Measurements from ENCODE around the gene ZNF784. TPM values are rescaled to one million over a fixed set of nuclear protein-coding genes. Genes with fewer than 3 reads are reported as not detected.

The ZNF784 gene
- total and polyA plus RNA-seq, 9 of the 15 experiments (the other 6 are each of a cell fraction or from before 2014, with no cell fraction given) = 0.14 to 6.1 (median 2.1) TPM

GRCh38 chr19:55609326-55609725 is 15.0 kb downstream of the ZNF784 start (continued):
- no peak for TF ChIP-seq PYGO2 (tag; IDR thresholded peaks at IDR 0.05)
- TF ChIP-seq, protein P1, sequence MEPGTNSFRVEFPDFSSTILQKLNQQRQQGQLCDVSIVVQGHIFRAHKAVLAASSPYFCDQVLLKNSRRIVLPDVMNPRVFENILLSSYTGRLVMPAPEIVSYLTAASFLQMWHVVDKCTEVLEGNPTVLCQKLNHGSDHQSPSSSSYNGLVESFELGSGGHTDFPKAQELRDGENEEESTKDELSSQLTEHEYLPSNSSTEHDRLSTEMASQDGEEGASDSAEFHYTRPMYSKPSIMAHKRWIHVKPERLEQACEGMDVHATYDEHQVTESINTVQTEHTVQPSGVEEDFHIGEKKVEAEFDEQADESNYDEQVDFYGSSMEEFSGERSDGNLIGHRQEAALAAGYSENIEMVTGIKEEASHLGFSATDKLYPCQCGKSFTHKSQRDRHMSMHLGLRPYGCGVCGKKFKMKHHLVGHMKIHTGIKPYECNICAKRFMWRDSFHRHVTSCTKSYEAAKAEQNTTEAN (CRISPR knock-in tag; IDR thresholded peaks at IDR 0.05) = no peak
- no peak for TF ChIP-seq ZNF263 (CRISPR knock-in tag; IDR thresholded peaks at IDR 0.05; ENCODE audit: borderline replicate concordance)
- TF ChIP-seq, protein P2, sequence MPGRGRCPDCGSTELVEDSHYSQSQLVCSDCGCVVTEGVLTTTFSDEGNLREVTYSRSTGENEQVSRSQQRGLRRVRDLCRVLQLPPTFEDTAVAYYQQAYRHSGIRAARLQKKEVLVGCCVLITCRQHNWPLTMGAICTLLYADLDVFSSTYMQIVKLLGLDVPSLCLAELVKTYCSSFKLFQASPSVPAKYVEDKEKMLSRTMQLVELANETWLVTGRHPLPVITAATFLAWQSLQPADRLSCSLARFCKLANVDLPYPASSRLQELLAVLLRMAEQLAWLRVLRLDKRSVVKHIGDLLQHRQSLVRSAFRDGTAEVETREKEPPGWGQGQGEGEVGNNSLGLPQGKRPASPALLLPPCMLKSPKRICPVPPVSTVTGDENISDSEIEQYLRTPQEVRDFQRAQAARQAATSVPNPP (IDR thresholded peaks at IDR 0.05; ENCODE audit: borderline replicate concordance, insufficient read depth, insufficient read length) = no peak

GRCh38 chr19:55606817-55607216 is 17.5 kb downstream of the ZNF784 start:
- Histone ChIP-seq H4K20me1 (replicated peaks; ENCODE audit: control insufficient read depth, insufficient read depth, low read length) (no peaks in the 10 kb centered on the region), H3K9me1 (ENCODE audit: control insufficient read depth, insufficient read depth, low read length) (no peaks in the 10 kb centered on the region), H3K27ac (ENCODE audit: extremely low read depth, low read depth, low read length) (peak overlapping the region; percentile 87), H3K4me3 (peak overlapping the region; percentile 84), H3K9ac (ENCODE audit: insufficient read depth in 1 of 2, low read depth in 2 of 2, low read length in 2 of 2) (peak overlapping the region; percentile 65 to 89), H3K79me2 (ENCODE audit: control insufficient read depth, insufficient read depth, low read length) (peaks cover 18% of the 10 kb centered on the region), H3K4me2 (ENCODE audit: insufficient read depth, low read length) (peak overlapping the region; percentile 97), H3K9me3 (replicated peaks; ENCODE audit: control insufficient read depth, insufficient read depth, low read depth, low read length) (0 out of 2 replicates have a peak, but pooled peaks cover 2% of the 10 kb centered on the region), H3K27me3 (ENCODE audit: control insufficient read depth in 2 of 2, insufficient read depth in 2 of 2, low read length in 2 of 2) (no peaks in the 10 kb centered on the region), H3K36me3 (ENCODE audit: control insufficient read depth, insufficient read depth, low read length) (peaks cover 16% of the 10 kb centered on the region; the same call in 2 of the 3 replicates), H3K4me1 (replicated peaks in 1 of 2; ENCODE audit: control insufficient read depth in 2 of 2, insufficient read depth in 2 of 2, low read length in 2 of 2) (peaks cover 19 to 37% of the 10 kb centered on the region in 2 experiments), H2AFZ (ENCODE audit: low read depth, low read length) (peak overlapping the region; percentile 68; the same call in 1 of the 2 replicates)
- ChIA-PET CTCF (ENCODE audit: low intra/inter-chr PET ratio) (interaction anchor here (0.6 to 2.5 kb wide), 4 partner anchors 25 to 95 kb away, joined by 3 to 23 read pairs (median 4); no protein-coding TSS in a partner anchor), POLR2A (interaction anchor here (0.8 to 2.2 kb wide), 7 partner anchors 12 to 145 kb away, joined by 3 to 18 read pairs (median 4); partner anchors contain the start of genes U2AF2 and ZNF784)
- ATAC-seq (no peak), DNase-seq (ENCODE audit: extremely low read depth in 1 of 4, low spot score in 3 of 4) (no peak), FAIRE-seq (no peak)
- in situ Hi-C loops (cut with MboI) (no loop called here), intact Hi-C loops (cut with micrococcal nuclease) (loop anchor here (1.0 kb wide), 1 partner anchor 90 kb away; no protein-coding TSS in a partner anchor)
- WGBS (ENCODE audit: insufficient coverage, low coverage, missing lambda C conversion rate) = 69% methylated on average over 9 of the region's 9 CpGs
- BruUV-seq (replicated peaks) = TSS peak; percentile 31
- TF ChIP-seq KAT2B (IDR thresholded peaks at IDR 0.05; ENCODE audit: low read depth, low read length) (no peak), YBX1 (IDR thresholded peaks at IDR 0.05) (no peak), CREM (IDR thresholded peaks at IDR 0.05; ENCODE audit: low read depth) (no peak), CHD1 (IDR thresholded peaks at IDR 0.05; ENCODE audit: low read length) (no peak), GATAD2A (IDR thresholded peaks at IDR 0.05) (no peak), ZNF184 (CRISPR knock-in tag; IDR thresholded peaks at IDR 0.05) (no peak), ZNF717 (CRISPR knock-in tag; IDR thresholded peaks at IDR 0.05) (no peak), SRF (CRISPR knock-in tag; IDR thresholded peaks at IDR 0.05) (no peak), ZFP36 (IDR thresholded peaks at IDR 0.05; ENCODE audit: low read depth, low read length, partially characterized antibody) (no peak)
- TF ChIP-seq, protein P3, sequence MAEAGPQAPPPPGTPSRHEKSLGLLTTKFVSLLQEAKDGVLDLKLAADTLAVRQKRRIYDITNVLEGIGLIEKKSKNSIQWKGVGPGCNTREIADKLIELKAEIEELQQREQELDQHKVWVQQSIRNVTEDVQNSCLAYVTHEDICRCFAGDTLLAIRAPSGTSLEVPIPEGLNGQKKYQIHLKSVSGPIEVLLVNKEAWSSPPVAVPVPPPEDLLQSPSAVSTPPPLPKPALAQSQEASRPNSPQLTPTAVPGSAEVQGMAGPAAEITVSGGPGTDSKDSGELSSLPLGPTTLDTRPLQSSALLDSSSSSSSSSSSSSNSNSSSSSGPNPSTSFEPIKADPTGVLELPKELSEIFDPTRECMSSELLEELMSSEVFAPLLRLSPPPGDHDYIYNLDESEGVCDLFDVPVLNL (CRISPR knock-in tag; IDR thresholded peaks at IDR 0.05; ENCODE audit: low read depth) = no peak

All from K562 (cell line).